Calu3 (cell line): ENCODE data around the gene LMF1. TPM values are rescaled to one million over a fixed set of nuclear protein-coding genes. Genes with fewer than 3 reads are reported as not detected.

Experiments
- BruUV-seq: library from RNA; stranded (reverse); fragments of 400-500 nt; replicated peaks from 2 replicates; lab custom pipeline; 2021; lab: Mats Ljungman, UMichigan
- CTCF ChIA-PET: fragments of 300-600 bp; sonication (Branson Sonifier 250); formaldehyde crosslinking; loops from one replicate; lab custom pipeline; 2022; ENCODE audit warnings: antibody characterized with exemption; lab: Charles Lee
- DNase-seq: peaks from one replicate; pipeline ENCODE4 v3.0.0; 2022
- H3K27ac Mint-ChIP-seq: one replicate; pipeline ENCODE4 v1.8.0; 2022; ENCODE audit warnings: mixed read lengths; ENCODE audit not compliant: unreplicated experiment
- H3K27me3 Mint-ChIP-seq: one replicate; pipeline ENCODE4 v1.8.0; 2022; ENCODE audit warnings: mixed read lengths; ENCODE audit not compliant: unreplicated experiment
- H3K36me3 Mint-ChIP-seq: one replicate; pipeline ENCODE4 v1.8.0; 2022; ENCODE audit warnings: mild to moderate bottlenecking, moderate library complexity, mixed read lengths; ENCODE audit not compliant: insufficient read depth, unreplicated experiment
- H3K4me1 Mint-ChIP-seq: one replicate; pipeline ENCODE4 v1.8.0; 2022; ENCODE audit warnings: mild to moderate bottlenecking, low read depth, mixed read lengths; ENCODE audit not compliant: unreplicated experiment
- H3K4me3 Mint-ChIP-seq: one replicate; pipeline ENCODE4 v1.8.0; 2022; ENCODE audit warnings: mild to moderate bottlenecking, low read depth, moderate library complexity, mixed read lengths; ENCODE audit not compliant: unreplicated experiment
- H3K9me3 Mint-ChIP-seq: one replicate; pipeline ENCODE4 v1.8.0; 2022; ENCODE audit warnings: low read depth, mixed read lengths; ENCODE audit not compliant: unreplicated experiment
- CTCF ChIP-seq: fragments of 200-600 bp; IDR thresholded peaks from one replicate; pipeline ENCODE4 v1.8.0; 2022; ENCODE audit warnings: antibody characterized with exemption; ENCODE audit not compliant: unreplicated experiment
- intact Hi-C: fragments of 100-400 bp; cut with micrococcal nuclease; formaldehyde crosslinking; loops from one replicate; pipeline ENCODE4 v1.10.0; 2022; ENCODE audit not compliant: unreplicated experiment
- total RNA-seq: library from RNA; stranded (reverse); gene quantifications from 2 replicates; pipeline ENCODE4 v1.2.3, GENCODE V29; 2022

LMF1 gene
- total RNA-seq, 1 experiment from 2014 or later: 31.9 TPM

GRCh38 chr16:928526-928925 is 42.3 kb downstream of the LMF1 start:
- no TSS peak for BruUV-seq
- Mint-ChIP-seq H3K27me3 (no peaks in the 10 kb centered on the region), H3K4me1 (no peaks in the 10 kb centered on the region), H3K36me3 (peaks cover 5% of the 10 kb centered on the region), H3K9me3 (peaks cover 3% of the 10 kb centered on the region), H3K27ac (no peak overlapping the region), H3K4me3 (no peak overlapping the region)
- intact Hi-C loops: no loop called here
- CTCF ChIA-PET: no interaction called here
- no peak for TF ChIP-seq CTCF
- DNase-seq: no peak

DNA sequence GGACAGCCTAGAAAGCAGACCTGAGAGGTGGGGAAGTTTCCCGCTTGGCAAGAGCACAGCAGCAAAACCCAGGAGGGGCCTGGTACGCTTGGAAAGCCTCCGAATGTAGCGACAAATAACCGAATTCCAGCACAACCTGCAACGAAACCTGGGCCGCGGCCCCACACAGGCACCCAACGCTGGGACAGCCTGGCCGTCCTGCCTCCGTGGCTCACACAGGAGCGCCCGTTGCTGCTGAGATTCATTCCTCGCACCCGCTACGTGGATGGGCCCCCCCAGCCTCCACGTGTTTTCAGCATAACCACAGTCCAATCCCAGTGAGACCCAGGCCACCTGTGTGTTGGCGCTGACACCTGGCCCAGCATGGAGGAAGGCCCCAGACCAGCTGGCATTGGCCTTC is 42.9 kb downstream of the LMF1 start:
- no peak for TF ChIP-seq CTCF
- Mint-ChIP-seq H3K9me3 (peaks cover 3% of the 10 kb centered on the region), H3K4me3 (no peak overlapping the region), H3K27ac (no peak overlapping the region), H3K27me3 (no peaks in the 10 kb centered on the region), H3K4me1 (no peaks in the 10 kb centered on the region), H3K36me3 (peaks cover 5% of the 10 kb centered on the region)
- intact Hi-C loops: no loop called here
- CTCF ChIA-PET: no interaction called here
- no peak for DNase-seq
- BruUV-seq: no TSS peak

DNA sequence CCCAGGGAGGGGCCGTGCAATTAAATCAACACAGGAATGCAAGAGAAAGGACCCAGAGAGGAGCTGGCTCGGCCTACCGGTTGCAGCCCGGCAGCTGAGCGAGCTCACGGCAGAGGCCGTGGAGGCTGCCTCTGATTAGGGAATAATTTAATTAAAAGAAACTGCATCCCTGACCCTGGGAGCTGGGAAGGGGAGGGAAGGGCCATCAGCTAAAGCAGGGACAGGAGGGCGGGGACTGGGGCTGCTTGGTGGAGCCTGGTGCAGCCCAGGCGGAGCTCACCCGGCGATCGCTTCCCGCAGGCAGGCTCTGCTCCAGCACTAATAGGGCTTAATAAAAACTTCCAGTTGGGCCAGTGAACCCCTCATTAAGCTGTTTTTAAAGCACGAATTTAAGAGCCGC is 43.4 kb downstream of the LMF1 start:
- no peak for DNase-seq
- no TSS peak for BruUV-seq
- Mint-ChIP-seq H3K9me3 (peaks cover 5% of the 10 kb centered on the region), H3K27me3 (no peaks in the 10 kb centered on the region), H3K36me3 (peaks cover 5% of the 10 kb centered on the region), H3K4me3 (no peak overlapping the region), H3K4me1 (no peaks in the 10 kb centered on the region), H3K27ac (no peak overlapping the region)
- intact Hi-C loops: no loop called here
- TF ChIP-seq CTCF: no peak
- CTCF ChIA-PET: no interaction called here

DNA sequence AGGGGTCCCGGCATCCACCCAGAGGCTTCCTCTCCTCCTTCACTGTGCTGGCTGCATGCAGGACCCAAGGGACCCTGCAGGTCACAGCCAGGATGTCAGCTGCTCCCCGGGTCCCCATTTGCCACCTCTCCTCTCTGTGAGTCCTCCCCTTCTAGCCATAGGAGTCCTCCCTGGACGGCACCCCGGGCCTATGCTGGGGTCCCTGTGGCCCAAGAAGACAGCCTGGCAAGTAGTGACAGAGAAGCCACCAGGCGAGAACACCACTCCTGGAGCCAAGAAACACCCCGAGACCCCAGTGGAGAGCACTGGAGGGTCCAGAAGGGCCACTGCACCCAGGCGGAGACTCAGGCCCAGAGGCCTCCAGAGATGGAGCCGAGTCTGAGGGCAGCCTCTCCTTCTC is 44.1 kb downstream of the LMF1 start:
- Mint-ChIP-seq H3K9me3 (peaks cover 9% of the 10 kb centered on the region), H3K27ac (no peak overlapping the region), H3K36me3 (peaks cover 5% of the 10 kb centered on the region), H3K4me1 (no peaks in the 10 kb centered on the region), H3K27me3 (no peaks in the 10 kb centered on the region), H3K4me3 (no peak overlapping the region)
- TF ChIP-seq CTCF: no peak
- no peak for DNase-seq
- BruUV-seq: no TSS peak
- CTCF ChIA-PET: no interaction called here
- intact Hi-C loops: no loop called here
